ENCODE results near the gene ADAMTS18. TPM values are rescaled to one million over a fixed set of nuclear protein-coding genes. Genes with fewer than 3 reads are reported as not detected.

Gene ADAMTS18
- total RNA-seq, 1 donor = 0.27 TPM

- DNase-seq (ENCODE audit: low read depth) = no peak
- H3K4me3 ChIP-seq (ENCODE audit: low read depth, low read length) = no peak overlapping the region
- TF ChIP-seq, protein P1, sequence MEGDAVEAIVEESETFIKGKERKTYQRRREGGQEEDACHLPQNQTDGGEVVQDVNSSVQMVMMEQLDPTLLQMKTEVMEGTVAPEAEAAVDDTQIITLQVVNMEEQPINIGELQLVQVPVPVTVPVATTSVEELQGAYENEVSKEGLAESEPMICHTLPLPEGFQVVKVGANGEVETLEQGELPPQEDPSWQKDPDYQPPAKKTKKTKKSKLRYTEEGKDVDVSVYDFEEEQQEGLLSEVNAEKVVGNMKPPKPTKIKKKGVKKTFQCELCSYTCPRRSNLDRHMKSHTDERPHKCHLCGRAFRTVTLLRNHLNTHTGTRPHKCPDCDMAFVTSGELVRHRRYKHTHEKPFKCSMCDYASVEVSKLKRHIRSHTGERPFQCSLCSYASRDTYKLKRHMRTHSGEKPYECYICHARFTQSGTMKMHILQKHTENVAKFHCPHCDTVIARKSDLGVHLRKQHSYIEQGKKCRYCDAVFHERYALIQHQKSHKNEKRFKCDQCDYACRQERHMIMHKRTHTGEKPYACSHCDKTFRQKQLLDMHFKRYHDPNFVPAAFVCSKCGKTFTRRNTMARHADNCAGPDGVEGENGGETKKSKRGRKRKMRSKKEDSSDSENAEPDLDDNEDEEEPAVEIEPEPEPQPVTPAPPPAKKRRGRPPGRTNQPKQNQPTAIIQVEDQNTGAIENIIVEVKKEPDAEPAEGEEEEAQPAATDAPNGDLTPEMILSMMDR (IDR thresholded peaks at IDR 0.05; ENCODE audit: insufficient read depth, low read length) = no peak
These were observed 60.5 kb downstream of the ADAMTS18 start for GRCh38 chr16:77374384-77374783.

- TF ChIP-seq, protein P1 (IDR thresholded peaks at IDR 0.05; ENCODE audit: insufficient read depth, low read length) = no peak
- DNase-seq (ENCODE audit: low read depth) = no peak
- no peak overlapping the region for H3K4me3 ChIP-seq (ENCODE audit: low read depth, low read length)
These were observed 61.1 kb downstream of the ADAMTS18 start for GRCh38 chr16:77373726-77374125.

DNA sequence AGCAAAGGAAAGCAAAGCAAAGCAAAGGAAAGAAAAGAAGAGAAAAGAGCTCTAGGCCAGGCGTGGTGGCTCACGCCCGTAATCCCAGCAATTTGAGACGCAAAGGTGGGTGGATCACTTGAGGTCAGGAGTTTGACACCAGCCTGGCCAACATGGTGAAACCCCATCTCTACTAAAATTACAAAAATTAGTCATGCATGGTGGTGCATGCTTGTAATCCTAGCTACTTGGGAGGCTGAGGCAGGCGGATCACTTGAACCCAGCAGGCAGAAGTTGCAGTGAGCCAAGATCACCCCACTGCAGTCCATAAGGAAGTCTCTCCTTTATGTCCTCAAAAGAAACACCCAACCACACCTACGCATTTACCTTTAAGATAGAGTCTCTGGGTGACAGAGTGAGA, 70.1 kb downstream of the ADAMTS18 start:
- no peak for DNase-seq (ENCODE audit: low read depth)
- TF ChIP-seq, protein P1 (IDR thresholded peaks at IDR 0.05; ENCODE audit: insufficient read depth, low read length) = no peak
- no peak overlapping the region for H3K4me3 ChIP-seq (ENCODE audit: low read depth, low read length)

GRCh38 chr16:77359065-77359502, 75.8 kb downstream of the ADAMTS18 start:
- TF ChIP-seq, protein P1 (IDR thresholded peaks at IDR 0.05; ENCODE audit: insufficient read depth, low read length) = no peak
- peak; percentile 49 for DNase-seq (ENCODE audit: low read depth)
- no peak overlapping the region for H3K4me3 ChIP-seq (ENCODE audit: low read depth, low read length)

DNA sequence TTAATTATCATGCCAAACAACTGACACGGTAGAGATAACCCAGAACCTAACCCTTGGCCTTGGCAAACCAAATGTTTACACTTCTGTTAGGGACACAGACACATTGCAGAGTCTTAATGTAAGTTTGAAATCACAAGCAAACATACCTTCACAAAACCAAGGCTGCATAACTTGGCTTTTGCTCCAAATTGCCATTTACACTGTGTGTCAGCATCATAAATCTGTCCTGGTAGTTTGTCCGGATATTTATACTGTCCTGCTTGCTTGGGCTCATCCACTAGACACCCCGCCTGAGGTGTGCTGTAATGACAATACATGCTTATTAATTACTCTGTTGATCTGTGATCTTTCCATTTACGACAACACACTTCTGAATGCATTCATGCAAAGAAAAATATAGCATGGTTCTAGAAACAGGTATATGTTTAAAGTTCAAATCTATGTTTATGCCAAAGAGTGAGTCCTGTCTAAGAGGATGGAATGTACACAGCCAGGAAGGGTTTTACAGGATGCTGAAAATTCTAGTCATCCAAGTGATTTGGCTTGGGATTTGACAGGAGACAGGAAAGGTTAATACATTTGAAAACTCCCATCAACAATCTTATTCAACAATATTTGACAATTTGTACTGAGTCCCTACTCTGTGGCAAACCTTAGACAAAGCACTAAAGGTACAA, 81.1 kb downstream of the ADAMTS18 start:
- no peak overlapping the region for H3K4me3 ChIP-seq (ENCODE audit: low read depth, low read length)
- TF ChIP-seq, protein P1 (IDR thresholded peaks at IDR 0.05; ENCODE audit: insufficient read depth, low read length) = no peak
- DNase-seq (ENCODE audit: low read depth) = no peak

GRCh38 chr16:77344341-77344740, 90.5 kb downstream of the ADAMTS18 start:
- TF ChIP-seq, protein P1 (IDR thresholded peaks at IDR 0.05; ENCODE audit: insufficient read depth, low read length) = no peak
- H3K4me3 ChIP-seq (ENCODE audit: low read depth, low read length) = no peak overlapping the region
- peak; percentile 43 for DNase-seq (ENCODE audit: low read depth)

- TF ChIP-seq, protein P1 (IDR thresholded peaks at IDR 0.05; ENCODE audit: insufficient read depth, low read length) = no peak
- no peak overlapping the region for H3K4me3 ChIP-seq (ENCODE audit: low read depth, low read length)
- peak; percentile 22 for DNase-seq (ENCODE audit: low read depth)
These were observed 98.2 kb downstream of the ADAMTS18 start for GRCh38 chr16:77336637-77337036.

Data from fibroblast of the aortic adventitia (primary cell).